22Rv1 (cell line): ENCODE measurements around the gene FLNB.

Experiments used
- H3K27ac ChIP-seq: fragments of 450-650 bp; 2 replicates; pipeline ENCODE4 v1.5.1; 2017
- CTCF ChIP-seq: fragments of 450-650 bp; IDR thresholded peaks from 2 replicates; pipeline ENCODE4 v1.5.1; 2017; ENCODE audit warnings: mild to moderate bottlenecking
- ZFX ChIP-seq: fragments of 450-650 bp; IDR thresholded peaks from 2 replicates; pipeline ENCODE4 v1.6.1; 2017; ENCODE audit warnings: antibody characterized with exemption, borderline replicate concordance

The FLNB gene

GRCh38 chr3:58008141-58009025 lies at the start of gene FLNB:
FLNB (plus strand) TSS chr3:58008422; CDS start chr3:58008565, 143 bp downstream.
- no peak for TF ChIP-seq ZFX
- peak; percentile 92 for TF ChIP-seq CTCF
- H3K27ac ChIP-seq = peak within 1 kb of the TSS; percentile 64

- TF ChIP-seq CTCF (no peak), ZFX (no peak)
- no peak overlapping the region for H3K27ac ChIP-seq
Measured at GRCh38 chr3:57958642-57959422, 49.4 kb upstream of the FLNB start.

GRCh38 chr3:57959423-57960173 lies 48.6 kb upstream of the FLNB start:
- TF ChIP-seq CTCF = no peak
- no peak for TF ChIP-seq ZFX
- no peak overlapping the region for H3K27ac ChIP-seq

- TF ChIP-seq CTCF (no peak), ZFX (no peak)
- H3K27ac ChIP-seq = no peak overlapping the region
Measured at GRCh38 chr3:57960174-57960505, 48.1 kb upstream of the FLNB start.

- no peak overlapping the region for H3K27ac ChIP-seq
- TF ChIP-seq ZFX (no peak), CTCF (no peak)
Measured at GRCh38 chr3:57961177-57961827, 46.9 kb upstream of the FLNB start.

- no peak for TF ChIP-seq ZFX
- peak; percentile 16 for TF ChIP-seq CTCF
Measured at GRCh38 chr3:57961828-57962447, 46.3 kb upstream of the FLNB start.

More at GRCh38 chr3:57961828-57962447, 46.3 kb upstream of the FLNB start:
- no peak overlapping the region for H3K27ac ChIP-seq
